ENCODE results near the gene TAB2.
A peak's percentile ranks its signal among the peaks of the same experiment; 100 is the strongest.
"Not testable (repeated sequence)": the region's sequence is repeated elsewhere in the genome, so short reads cannot be mapped to it uniquely, and the experiment has no call there.

The TAB2 gene

GRCh38 chr6:149313070-149313469 lies 4.4 kb upstream of the TAB2 start:
- DNase-seq = no peak

DNA sequence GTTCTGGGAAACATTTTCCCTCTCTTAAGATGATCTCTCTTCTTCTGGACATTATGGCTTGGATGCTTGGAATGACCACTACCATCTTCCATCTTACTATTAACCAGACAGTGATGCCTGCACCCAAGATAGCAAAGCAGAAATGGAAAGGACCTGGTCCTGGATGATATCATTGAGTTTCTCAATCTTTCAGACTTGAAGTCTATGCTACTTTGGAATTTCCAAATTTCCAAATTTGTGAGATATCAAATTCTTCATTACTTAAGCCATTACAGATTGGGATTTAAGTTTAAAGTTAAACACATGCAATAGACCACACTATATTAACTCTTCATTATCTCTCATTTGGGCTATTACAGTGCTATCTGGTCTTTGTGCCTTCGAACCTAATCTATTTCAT lies 3.7 kb upstream of the TAB2 start:
- DNase-seq = no peak

DNA sequence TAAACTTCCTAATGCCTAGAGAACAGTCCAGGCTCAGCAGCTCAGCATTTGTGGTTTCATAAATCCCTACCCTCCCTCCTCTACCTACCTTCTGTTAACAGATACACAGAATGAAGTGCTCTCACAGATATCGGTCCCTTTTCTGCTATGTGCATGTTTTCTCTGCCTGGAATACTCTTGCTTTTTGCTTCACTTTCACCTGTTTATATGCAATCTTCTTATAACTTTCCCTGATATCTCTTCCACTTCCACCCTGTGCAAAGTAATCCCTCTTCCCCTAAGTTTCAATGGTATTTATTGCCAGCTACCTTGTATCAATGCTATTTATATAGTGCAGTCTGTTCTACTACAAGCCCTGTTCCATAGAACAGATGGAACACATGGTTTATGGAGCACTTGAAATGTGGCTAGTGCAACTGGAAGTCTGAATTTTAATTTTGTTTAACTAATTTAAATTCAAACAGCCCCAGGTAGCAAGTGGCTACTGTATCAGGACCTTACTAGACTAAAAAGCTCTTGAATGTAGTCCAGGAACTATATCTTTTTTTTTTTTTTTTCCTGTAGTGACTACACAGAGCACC lies 3.1 kb upstream of the TAB2 start:
- no peak for DNase-seq

DNA sequence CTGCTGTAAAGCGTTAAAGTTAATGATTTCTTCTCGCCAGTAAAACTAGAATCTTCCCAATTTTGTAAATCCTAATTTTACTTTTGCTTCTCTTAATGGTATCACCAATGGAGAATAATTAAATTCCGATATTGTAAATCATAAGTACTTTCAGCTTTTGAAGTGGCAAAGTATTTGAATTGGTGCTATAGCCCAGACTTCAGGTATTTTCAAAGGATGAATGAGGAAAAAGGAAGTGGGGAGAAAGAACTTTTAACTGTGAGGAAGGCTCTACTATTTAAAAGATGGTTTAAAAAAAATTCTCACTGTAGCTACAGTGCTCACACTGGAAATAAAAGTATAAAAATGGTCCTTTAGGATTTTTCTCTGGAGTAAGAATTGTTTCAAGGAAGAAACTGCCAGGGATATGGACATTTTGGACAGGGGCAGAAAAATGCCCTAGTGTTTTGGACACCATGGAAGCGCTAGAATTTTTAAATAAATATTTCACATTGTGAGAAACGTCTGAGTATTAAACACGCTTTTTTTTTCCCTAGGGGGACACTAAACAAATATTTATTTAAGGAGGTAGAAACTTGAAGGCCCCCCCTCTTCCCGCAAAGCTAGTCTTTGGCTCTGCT lies 1.3 kb upstream of the TAB2 start:
- no peak for DNase-seq

DNA sequence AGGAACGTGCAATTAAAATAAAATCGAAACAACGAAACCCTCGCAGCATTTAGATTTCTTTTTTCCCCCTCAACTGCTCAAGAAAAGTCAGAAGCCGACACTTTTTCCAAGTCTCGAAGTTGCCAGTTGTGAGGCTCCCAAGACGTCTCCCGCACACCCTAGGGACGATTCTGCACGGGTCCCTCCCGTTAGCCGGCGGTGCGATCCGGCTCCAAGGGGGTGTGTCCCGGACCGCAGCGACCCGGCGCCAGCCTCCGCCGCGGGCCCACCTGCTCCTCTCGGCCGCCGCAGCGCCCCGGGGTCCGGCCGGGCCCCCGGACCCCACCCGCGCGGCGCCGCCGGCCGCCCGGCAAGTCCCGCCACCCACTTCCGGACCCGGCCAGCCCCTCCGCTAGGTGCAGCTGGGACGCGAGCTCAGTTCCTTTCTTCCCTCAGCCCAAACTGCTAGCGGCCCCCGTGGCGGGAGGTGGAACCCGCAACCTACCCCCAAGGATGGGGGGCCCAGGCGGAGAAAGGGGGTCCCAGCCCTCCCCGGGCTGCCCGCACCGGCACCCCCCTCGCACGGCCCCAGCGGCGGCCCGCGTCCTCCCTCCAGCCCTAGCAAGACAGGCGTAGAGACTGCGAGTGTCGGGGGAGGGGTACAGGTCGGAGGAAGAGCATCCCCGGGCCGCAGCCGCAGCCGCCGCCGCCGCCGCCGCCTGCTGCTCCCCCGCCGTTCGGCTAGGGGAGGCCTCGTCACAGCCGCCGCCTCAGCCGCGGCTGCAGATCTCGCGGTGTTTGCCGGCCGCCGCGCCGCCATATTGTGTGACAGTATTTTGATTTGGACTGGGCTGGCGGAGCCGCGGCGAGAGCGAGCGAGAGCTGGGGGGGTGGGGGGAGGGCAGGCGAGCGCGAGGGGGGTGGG lies 520 bp upstream of the TAB2 start:
- DNase-seq = peak; percentile 74

DNA sequence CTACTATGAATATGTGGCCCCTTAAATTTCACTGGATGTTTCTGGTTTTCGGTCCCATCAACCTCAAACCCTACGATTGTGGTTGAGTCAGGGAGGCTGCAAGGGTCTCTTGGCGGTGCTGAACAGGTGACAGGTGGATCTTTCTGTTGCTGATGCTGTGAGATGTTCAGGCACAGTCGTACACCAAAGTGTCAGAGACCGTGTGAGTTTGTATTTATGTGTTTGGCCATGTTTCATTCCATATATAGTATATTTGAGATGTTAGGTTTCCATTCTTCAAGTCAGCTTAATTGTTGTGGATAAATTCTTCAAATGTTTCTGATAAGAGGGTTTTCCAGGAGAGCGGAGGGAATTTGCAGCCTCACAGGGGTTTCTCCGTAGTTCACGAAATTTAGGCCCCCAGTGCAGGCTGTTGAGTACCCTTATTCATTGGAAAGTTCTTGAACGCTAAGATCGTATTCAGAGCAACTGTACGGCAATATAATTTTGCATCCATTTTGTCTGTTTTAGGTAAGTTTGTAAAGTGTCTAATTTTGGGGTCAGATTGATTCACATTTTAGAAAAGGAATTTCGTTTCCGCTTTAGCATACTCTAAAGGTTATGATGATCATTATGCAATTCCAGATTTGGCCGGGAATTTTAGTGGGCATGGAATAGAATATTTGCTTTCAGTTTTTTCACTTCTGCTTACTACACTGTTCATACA lies 1.2 kb downstream of the TAB2 start:
- no peak for DNase-seq

- DNase-seq = no peak
Measured at GRCh38 chr6:149319422-149319821, 1.9 kb downstream of the TAB2 start.

GRCh38 chr6:149320016-149320415 lies 2.5 kb downstream of the TAB2 start:
- not testable (repeated sequence) for DNase-seq

DNA sequence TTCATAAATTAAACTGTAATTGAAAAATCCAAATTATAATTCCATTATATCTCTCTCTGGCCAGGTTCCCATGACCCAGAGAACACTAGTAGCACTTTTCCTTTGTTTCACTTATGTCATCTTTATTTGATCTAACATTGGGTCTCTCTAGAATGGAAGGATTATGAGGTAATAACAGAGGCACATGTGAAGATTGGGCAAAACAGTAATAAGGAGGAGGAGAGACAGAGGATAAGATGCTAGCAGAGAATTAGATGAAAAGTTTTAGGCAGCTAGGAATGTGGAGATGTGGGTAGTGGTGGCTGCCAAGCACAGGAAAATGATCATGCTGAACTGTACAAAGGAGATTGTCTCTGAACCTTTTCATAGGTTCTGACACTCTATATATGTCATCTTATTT lies 3.3 kb downstream of the TAB2 start:
- DNase-seq = no peak

GRCh38 chr6:149323353-149323752 lies 5.8 kb downstream of the TAB2 start:
- no peak for DNase-seq

DNA sequence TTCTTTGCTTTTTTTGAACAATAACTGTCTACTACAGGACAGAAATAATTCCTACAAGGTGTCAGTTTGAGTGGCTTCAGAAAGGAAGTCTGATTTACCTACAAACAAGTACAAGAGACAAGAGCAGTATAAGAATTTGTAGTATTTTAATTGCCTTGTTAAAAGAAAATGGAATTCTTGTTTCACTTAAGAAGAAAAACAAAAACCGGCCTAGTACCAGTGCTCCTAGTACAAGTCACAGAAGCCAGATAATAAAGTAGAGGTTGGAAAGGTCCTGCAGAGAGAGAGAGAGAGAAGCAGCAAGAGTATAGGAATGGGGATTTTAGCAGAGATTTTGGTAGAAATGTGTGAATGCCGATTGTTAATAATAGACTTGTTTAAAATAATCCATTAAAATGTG lies 6.4 kb downstream of the TAB2 start:
- no peak for DNase-seq

DNA sequence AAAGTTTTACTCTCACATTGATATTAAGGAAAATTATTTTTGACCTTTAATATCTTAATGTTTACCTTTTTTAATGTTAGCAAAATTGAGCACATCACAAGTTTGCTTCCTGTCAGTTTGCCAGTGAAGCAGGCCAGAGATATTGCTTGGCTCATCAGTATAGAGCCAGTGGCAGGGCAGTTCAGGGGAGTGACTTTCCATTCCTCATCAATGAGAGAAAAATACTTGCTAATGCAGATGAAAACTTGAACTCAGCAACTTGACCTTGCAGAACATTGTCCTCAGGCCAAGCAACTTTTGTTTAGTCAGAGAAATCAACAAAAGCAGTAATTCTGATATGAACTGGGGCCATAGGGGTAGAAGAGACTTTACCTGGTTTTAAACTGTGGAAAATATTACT lies 6.9 kb downstream of the TAB2 start:
- DNase-seq = no peak

- DNase-seq = no peak
Measured at GRCh38 chr6:149325648-149326236, 8.2 kb downstream of the TAB2 start.

GRCh38 chr6:149327638-149328037 lies 10.1 kb downstream of the TAB2 start:
- DNase-seq = no peak

DNA sequence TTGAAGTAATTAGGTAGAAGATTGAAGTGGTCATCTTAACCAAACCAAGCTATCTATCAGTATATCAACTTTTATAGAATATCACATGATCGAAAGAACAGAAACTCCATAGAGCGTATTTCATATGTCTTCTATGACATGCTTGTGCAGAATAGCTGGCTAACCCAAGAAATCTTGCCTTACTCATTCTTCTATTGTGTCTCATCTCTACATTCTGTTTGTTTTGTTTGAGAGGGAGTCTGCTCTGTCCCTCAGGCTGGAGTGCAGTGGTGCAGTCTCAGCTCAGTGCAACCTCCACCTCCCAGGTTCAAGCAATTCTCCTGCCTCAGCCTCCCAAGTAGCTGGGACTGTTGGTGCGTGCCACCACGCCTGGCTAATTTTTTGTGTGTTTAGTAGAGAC lies 10.6 kb downstream of the TAB2 start:
- DNase-seq = no peak

DNA sequence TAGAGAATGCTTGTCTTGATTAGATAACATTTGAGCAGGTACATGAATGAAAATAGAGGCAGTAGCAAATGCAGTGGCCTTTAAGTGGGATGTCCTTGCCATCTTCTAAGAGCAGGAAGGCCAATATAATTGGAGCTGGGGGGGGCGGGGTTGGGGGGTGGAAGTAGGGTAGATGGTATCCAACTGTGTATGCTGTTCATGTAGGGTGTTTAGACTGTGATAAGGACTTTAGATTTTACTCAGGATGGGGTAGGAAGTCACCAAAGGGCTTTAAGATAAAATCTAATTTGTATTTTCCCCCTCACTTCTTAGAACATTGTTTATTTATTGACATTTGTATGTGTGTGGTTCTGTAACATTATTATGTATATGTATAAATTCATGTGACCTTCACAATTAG lies 12.0 kb downstream of the TAB2 start:
- DNase-seq = no peak

DNA sequence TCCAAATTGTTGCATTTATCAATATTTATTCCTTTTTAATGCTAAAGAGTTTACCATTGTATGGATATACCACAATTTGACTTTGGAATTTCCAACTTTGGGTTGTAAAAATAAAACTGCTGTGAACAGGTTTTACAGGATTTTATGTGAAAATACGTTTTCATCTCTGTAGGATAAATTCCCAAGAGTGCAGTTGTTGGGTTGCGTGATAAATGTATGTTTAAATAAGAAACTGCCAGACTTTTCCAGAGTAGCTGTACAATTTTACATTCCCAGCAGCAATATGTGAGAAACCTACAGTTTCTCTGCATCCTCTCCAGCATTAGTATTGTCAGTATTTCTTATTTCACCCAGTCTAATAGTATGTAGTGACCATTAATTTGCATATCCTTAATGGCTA lies 12.6 kb downstream of the TAB2 start:
- DNase-seq = no peak

DNA sequence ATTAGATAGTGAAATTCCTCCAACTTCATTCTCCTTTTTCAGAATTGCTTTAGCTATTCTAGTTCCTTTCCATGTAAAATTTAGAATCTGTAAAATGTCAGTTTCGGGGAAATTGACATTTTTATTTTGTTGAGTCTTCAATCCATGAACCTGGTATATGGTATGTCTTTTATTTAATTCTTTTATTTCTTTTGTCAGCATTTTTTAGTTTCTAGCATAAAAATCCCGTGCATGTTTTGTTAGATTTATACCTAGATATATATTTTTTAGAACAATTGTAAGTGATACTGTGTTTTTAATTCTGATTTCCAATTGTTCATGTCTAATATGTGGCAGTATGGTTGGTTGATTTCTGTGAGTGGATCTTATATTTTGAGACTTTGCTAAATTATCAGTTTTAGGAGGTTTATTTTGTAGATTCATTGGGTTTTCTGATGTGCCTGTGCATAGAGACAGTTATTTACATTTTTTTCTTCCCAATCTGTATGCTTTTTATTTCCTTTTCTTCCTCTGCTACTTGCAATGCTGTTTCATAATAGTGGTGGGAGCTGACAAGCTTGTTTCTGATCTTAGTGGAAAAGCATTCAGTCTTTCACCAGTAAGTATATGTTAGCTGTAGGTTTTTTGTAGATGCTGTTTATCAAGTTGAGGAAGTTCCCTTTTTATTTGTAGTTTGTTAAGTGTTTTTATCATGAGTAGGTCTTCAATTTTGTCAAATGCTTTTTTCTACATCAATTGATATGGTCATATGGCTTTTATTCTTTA lies 13.7 kb downstream of the TAB2 start:
- no peak for DNase-seq

DNA sequence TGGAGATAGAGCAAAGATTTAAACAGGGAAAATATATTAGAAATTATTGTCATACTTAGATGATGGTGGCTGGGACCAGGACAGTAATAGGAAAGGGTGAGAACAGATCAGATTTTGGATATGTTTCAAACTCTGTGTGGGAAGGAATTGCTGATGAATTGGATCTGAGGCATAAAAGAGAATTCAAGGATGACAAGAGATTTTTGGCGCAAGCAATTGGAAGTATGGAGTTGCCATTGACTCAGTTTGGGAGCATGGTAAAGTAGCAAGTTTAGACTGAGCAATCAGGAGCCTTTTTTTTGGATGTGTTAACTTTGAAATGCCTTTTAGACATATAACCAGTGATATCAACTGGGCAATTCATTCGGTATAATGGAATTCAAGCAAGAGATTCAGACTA lies 14.4 kb downstream of the TAB2 start:
- no peak for DNase-seq

DNA sequence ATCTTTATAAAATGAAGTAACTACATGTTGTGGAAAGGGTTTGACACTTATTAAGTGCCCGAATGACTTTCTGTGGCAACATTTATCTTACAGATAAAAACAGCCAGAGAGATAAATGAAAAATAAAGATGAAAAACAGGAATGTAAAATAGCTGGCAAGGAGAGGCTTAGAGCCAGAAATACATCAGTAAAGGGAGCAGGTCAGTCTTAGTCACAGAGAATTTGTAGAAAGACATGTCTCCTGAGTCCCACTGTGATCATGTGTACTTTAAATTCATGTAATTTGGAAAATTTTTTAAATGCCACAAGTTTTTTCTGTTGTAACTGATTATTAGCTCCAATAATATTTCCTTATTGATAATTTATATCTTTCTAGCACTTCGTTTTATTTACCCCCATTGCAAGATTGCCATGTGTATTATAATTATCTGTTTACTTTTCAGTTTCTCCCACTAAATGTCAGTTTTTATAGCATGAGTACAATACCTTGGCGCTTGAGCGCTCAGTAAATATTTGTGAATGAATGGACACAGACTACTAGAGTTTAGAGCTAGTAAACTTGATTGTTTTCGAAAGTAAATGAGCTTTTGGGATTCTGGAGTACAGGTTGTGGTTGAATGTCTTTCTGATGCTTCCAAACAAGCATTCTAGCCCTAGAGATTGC lies 15.2 kb downstream of the TAB2 start:
- no peak for DNase-seq

DNA sequence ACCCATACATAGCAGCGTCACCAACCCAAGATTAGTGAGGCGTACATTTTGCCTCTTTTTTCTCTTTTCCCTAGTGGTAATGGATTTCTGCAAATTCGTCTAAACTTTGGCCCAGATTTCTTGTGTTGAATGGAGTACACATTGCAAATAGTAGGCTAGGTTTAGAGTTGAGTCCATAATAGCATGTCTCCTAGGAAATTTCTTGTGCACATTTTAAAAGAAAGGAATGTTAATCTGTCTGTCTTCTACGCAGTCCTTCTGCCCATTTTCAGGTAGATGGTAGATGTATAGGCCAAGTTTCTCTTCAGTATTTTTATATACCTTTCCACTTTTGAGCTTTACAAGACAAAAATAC lies 15.7 kb downstream of the TAB2 start:
- no peak for DNase-seq

DNA sequence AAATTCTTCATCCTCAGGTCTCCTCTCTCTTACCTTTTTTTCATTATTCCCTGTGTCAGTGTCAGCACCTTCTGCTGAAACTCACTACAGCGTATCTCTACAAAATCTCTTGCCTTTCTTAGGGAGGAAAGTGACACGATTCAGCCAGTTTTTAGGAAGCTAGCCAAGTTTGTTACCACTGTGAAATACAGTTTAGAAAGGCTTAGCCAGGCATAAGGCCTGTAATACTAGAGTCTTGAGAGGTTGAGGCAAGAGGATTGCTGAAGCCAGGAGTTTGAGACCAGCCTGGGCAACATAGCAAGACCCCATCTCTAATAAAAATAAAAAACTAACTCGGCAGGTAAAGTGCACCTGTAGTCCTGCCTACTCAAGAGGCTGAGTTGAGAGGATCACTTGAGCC lies 16.7 kb downstream of the TAB2 start:
- DNase-seq = no peak
